Measurements from ENCODE around the gene UBP1. TPM values are rescaled to one million over a fixed set of nuclear protein-coding genes. Genes with fewer than 3 reads are reported as not detected.
"Not testable (repeated sequence)": the region's sequence is repeated elsewhere in the genome, so short reads cannot be mapped to it uniquely, and the experiment has no call there.

Gene UBP1
- total RNA-seq, 1 experiment from 2014 or later: 44.8 TPM

GRCh38 chr3:33439546-33440327, 468 bp downstream of the UBP1 start:
- H3K27me3 ChIP-seq: no peaks in the 10 kb centered on the region
- DNase-seq: peak; percentile 38
- no peaks in the 10 kb centered on the region for H3K9me3 ChIP-seq
- H3K36me3 ChIP-seq: peaks cover 2% of the 10 kb centered on the region; the same call in 1 of the 2 replicates
- H3K4me3 ChIP-seq: peak overlapping the region; percentile 78

GRCh38 chr3:33438881-33439545, 1.2 kb downstream of the UBP1 start:
- Histone ChIP-seq H3K27me3 (no peaks in the 10 kb centered on the region), H3K9me3 (no peaks in the 10 kb centered on the region), H3K4me3 (peak overlapping the region; percentile 78), H3K36me3 (peaks cover 2% of the 10 kb centered on the region; the same call in 1 of the 2 replicates)
- DNase-seq: no peak

GRCh38 chr3:33438284-33438668, 1.9 kb downstream of the UBP1 start:
- Histone ChIP-seq H3K36me3 (peaks cover 2% of the 10 kb centered on the region; the same call in 1 of the 2 replicates), H3K27me3 (no peaks in the 10 kb centered on the region), H3K9me3 (no peaks in the 10 kb centered on the region), H3K4me3 (peak overlapping the region; percentile 78)
- DNase-seq: no peak

GRCh38 chr3:33437556-33438283, 2.5 kb downstream of the UBP1 start:
- peaks cover 2% of the 10 kb centered on the region; the same call in 1 of the 2 replicates for H3K36me3 ChIP-seq
- no peak for DNase-seq
- no peaks in the 10 kb centered on the region for H3K9me3 ChIP-seq
- H3K4me3 ChIP-seq: peak overlapping the region; percentile 78
- H3K27me3 ChIP-seq: no peaks in the 10 kb centered on the region

- peaks cover 2% of the 10 kb centered on the region; the same call in 1 of the 2 replicates for H3K36me3 ChIP-seq
- no peak overlapping the region for H3K4me3 ChIP-seq
- H3K27me3 ChIP-seq: no peaks in the 10 kb centered on the region
- H3K9me3 ChIP-seq: no peaks in the 10 kb centered on the region
- DNase-seq: no peak
These were observed 6.4 kb downstream of the UBP1 start for GRCh38 chr3:33433843-33434242.

DNA sequence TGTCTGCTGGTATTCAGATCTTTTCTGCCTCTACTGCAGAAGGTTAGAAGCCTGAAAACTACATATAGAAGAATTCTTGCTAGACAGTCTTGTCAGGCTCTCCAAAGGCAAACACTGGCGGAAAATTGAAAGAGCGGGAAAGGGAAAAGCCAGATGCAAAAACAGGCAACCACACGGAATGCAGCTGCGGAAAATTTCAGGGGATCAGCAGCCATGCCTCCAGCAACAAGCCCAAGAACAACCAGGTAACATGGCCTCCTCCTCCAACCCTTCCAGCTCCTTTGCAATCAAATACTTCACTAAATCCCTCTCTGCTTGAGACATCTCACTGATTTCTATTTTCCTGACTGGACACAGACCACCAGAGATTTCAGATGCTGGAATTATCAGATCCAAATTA, 9.6 kb downstream of the UBP1 start:
- Histone ChIP-seq H3K36me3 (no peaks in the 10 kb centered on the region), H3K27me3 (no peaks in the 10 kb centered on the region)

GRCh38 chr3:33430061-33430460, 10.1 kb downstream of the UBP1 start:
- no peak overlapping the region for H3K4me3 ChIP-seq
- H3K36me3 ChIP-seq: no peaks in the 10 kb centered on the region

More for the DNA sequence above, 9.6 kb downstream of the UBP1 start:
- DNase-seq: no peak
- Histone ChIP-seq H3K9me3 (no peaks in the 10 kb centered on the region), H3K4me3 (no peak overlapping the region)

GRCh38 chr3:33429306-33429705, 10.9 kb downstream of the UBP1 start:
- DNase-seq, H3K4me3 ChIP-seq, H3K36me3 ChIP-seq, H3K27me3 ChIP-seq, H3K9me3 ChIP-seq: not testable (repeated sequence)

More at GRCh38 chr3:33430061-33430460, 10.1 kb downstream of the UBP1 start:
- no peaks in the 10 kb centered on the region for H3K9me3 ChIP-seq
- no peaks in the 10 kb centered on the region for H3K27me3 ChIP-seq
- no peak for DNase-seq

DNA sequence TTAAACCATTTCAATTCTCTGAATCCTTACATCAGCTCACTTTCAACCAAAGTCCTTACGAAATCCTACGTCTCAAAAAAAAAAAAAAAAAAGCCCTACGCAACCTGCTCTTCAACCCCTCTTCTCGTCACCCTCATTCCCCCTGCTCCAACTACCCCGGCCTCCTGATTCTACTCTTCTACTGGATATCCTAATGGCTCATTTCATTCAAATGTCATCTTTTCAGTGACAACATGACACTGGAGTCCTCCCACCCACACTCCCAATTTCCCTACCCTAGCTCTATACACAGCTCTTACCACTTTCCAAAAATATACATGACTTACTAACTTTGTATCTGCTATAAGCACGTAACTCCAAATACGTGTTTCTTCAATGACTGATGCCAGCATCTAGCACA, 11.5 kb downstream of the UBP1 start:
- no peaks in the 10 kb centered on the region; the same call in 1 of the 2 replicates for H3K36me3 ChIP-seq
- no peak overlapping the region for H3K4me3 ChIP-seq
- no peaks in the 10 kb centered on the region for H3K27me3 ChIP-seq
- no peak for DNase-seq
- H3K9me3 ChIP-seq: no peaks in the 10 kb centered on the region

GRCh38 chr3:33426630-33427317, 13.4 kb downstream of the UBP1 start:
- no peak for DNase-seq
- Histone ChIP-seq H3K36me3 (no peaks in the 10 kb centered on the region; the same call in none of the 2 replicates), H3K4me3 (no peak overlapping the region), H3K9me3 (no peaks in the 10 kb centered on the region), H3K27me3 (no peaks in the 10 kb centered on the region)

DNA sequence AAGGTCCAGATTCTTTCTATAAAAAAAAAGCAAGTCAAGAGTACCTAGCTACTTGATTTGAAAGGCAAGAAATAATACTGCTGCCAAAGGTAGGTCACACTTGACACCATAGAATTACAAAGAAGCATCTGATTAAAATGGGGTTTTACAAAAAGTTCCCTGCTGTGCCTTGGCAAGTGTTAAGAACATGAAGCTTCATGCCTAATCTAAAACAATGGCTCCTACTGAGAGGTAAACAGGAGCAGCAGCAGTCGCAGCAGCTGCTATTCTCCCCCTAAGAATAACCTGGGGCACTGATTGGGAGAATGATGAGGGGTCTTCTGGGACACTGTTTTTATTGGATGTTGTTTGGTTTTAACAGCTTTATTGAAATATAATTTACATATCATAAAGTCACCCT, 14.1 kb downstream of the UBP1 start:
- no peak for DNase-seq
- no peaks in the 10 kb centered on the region for H3K9me3 ChIP-seq
- H3K36me3 ChIP-seq: peaks cover 6% of the 10 kb centered on the region
- H3K27me3 ChIP-seq: no peaks in the 10 kb centered on the region
- no peak overlapping the region for H3K4me3 ChIP-seq

DNA sequence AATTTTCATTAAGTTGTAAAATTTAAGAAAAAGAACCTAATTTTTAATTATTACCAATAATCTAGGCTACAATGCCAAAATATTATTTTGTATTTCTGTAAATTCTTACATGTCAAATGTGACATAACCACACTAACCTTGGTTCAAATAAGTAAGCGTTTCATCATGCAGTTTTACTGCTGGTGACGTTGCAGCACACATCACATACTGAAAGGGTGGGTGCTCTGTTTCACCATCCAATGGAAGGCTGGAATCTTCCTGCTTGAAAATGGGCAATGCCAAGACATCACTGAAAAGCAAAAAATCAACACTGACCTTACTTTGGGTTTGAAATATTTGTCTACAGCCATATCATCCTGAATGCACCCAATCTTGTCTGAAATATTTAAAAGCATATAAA, 14.8 kb downstream of the UBP1 start:
- Histone ChIP-seq H3K27me3 (no peaks in the 10 kb centered on the region), H3K9me3 (no peaks in the 10 kb centered on the region), H3K4me3 (no peak overlapping the region), H3K36me3 (peaks cover 9% of the 10 kb centered on the region)
- no peak for DNase-seq

DNA sequence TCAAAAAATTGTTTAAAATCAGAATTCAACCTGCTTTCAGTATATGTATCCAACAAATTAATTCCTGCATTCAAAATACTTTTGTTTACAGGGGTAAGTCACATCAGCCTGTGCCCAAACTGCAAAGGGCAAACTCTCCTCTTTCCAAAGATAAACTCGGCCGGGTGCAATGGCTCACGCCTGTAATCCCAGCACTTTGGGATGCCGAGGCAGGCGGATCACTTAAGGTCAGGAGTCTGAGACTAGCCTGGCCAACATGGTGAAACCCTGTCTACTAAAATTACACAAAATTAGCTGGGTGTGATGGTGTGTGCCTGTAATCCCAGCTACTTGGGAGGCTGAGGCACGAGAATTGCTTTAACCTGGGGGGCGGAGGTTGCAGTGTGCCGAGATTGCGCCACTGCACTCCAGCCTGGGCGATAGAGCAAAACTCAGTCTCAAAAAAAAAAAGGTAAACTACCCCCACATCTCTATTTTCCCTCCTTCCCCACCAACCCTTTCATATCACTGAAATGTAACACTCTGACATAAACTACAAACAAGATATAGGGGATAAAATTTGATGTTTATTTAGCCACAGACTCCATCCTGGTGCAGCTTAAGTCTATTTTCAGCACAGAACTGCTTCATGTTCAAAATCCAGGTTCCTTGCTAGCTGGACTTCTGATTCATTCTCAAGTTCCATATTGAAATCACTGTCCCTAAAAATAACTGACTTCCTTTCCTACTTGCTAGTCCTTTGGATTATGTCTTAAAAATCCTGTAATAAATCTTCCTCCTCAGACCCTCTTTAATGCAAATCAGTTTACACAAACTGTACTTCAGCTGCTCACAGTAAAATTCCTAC, 15.4 kb downstream of the UBP1 start:
- no peaks in the 10 kb centered on the region for H3K27me3 ChIP-seq
- DNase-seq: no peak
- H3K36me3 ChIP-seq: peaks cover 9% of the 10 kb centered on the region
- H3K4me3 ChIP-seq: no peak overlapping the region
- H3K9me3 ChIP-seq: no peaks in the 10 kb centered on the region

- Histone ChIP-seq H3K4me3 (no peak overlapping the region), H3K36me3 (peaks cover 24% of the 10 kb centered on the region), H3K27me3 (no peaks in the 10 kb centered on the region), H3K9me3 (no peaks in the 10 kb centered on the region)
- DNase-seq: no peak
These were observed 19.2 kb downstream of the UBP1 start for GRCh38 chr3:33420966-33421365.

GRCh38 chr3:33419948-33420347, 20.3 kb downstream of the UBP1 start:
- Histone ChIP-seq H3K36me3 (peaks cover 27% of the 10 kb centered on the region), H3K27me3 (no peaks in the 10 kb centered on the region), H3K9me3 (no peaks in the 10 kb centered on the region), H3K4me3 (no peak overlapping the region)
- DNase-seq: no peak
